Measurements from ENCODE around the gene RIN3.

RIN3 gene

DNA sequence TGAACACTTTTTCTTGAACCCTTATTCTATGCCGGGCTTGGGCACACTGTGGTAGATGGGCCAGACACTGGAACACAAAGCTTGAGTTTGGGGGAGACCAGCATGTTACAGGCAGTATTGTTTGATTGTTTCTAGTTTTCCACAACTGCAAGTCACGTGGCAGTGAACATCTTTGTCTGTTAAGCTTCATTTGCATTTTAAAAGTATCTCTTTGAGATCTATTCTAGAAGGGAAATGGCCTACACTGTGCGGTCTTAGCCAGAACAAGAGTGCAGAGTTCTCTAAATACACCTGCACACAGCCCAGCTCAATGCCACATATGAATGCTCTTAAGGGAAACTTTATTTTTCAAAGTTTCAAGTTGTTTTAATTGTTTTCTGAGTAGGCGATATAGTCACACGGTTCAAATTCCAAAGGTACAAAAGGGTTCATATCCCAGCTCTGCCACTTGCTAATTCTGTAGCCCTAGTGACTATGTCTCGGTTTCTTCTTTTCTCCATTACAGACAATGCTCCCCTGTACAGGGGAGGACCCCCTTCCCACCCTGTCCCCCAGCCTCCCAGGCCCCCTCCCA is 24.9 kb downstream of the RIN3 start:
- TF ChIP-seq, protein P1, sequence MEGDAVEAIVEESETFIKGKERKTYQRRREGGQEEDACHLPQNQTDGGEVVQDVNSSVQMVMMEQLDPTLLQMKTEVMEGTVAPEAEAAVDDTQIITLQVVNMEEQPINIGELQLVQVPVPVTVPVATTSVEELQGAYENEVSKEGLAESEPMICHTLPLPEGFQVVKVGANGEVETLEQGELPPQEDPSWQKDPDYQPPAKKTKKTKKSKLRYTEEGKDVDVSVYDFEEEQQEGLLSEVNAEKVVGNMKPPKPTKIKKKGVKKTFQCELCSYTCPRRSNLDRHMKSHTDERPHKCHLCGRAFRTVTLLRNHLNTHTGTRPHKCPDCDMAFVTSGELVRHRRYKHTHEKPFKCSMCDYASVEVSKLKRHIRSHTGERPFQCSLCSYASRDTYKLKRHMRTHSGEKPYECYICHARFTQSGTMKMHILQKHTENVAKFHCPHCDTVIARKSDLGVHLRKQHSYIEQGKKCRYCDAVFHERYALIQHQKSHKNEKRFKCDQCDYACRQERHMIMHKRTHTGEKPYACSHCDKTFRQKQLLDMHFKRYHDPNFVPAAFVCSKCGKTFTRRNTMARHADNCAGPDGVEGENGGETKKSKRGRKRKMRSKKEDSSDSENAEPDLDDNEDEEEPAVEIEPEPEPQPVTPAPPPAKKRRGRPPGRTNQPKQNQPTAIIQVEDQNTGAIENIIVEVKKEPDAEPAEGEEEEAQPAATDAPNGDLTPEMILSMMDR (IDR thresholded peaks at IDR 0.05; ENCODE audit: poor library complexity, severe bottlenecking) = no peak
- Histone ChIP-seq H3K9me3 (ENCODE audit: severe bottlenecking) (no peaks in the 10 kb centered on the region), H3K36me3 (ENCODE audit: low read depth) (no peaks in the 10 kb centered on the region), H3K4me1 (ENCODE audit: insufficient read depth, poor library complexity, severe bottlenecking) (peaks cover 6% of the 10 kb centered on the region), H3K27me3 (ENCODE audit: insufficient read depth, poor library complexity, severe bottlenecking) (no peaks in the 10 kb centered on the region), H3K27ac (ENCODE audit: poor library complexity, severe bottlenecking) (no peak overlapping the region), H3K4me3 (ENCODE audit: severe bottlenecking) (no peak overlapping the region)
- DNase-seq (ENCODE audit: low spot score) (no peak), ATAC-seq (ENCODE audit: low read depth) (no peak)

- H3K27ac ChIP-seq (ENCODE audit: poor library complexity, severe bottlenecking) = no peak overlapping the region
Measured at GRCh38 chr14:92539419-92539818, 25.8 kb downstream of the RIN3 start.

GRCh38 chr14:92539875-92540274 is 26.3 kb downstream of the RIN3 start:
- TF ChIP-seq, protein P1 (IDR thresholded peaks at IDR 0.05; ENCODE audit: poor library complexity, severe bottlenecking) = no peak
- DNase-seq (ENCODE audit: low spot score) (no peak), ATAC-seq (ENCODE audit: low read depth) (no peak)
- no peak overlapping the region for H3K4me3 ChIP-seq (ENCODE audit: severe bottlenecking)
- H3K9me3 ChIP-seq (ENCODE audit: severe bottlenecking) = no peaks in the 10 kb centered on the region
- peak overlapping the region; percentile 58 for H3K27ac ChIP-seq (ENCODE audit: poor library complexity, severe bottlenecking)
- H3K4me1 ChIP-seq (ENCODE audit: insufficient read depth, poor library complexity, severe bottlenecking) = peaks cover 6% of the 10 kb centered on the region
- H3K36me3 ChIP-seq (ENCODE audit: low read depth) = no peaks in the 10 kb centered on the region
- H3K27me3 ChIP-seq (ENCODE audit: insufficient read depth, poor library complexity, severe bottlenecking) = no peaks in the 10 kb centered on the region

More at GRCh38 chr14:92539419-92539818, 25.8 kb downstream of the RIN3 start:
- H3K9me3 ChIP-seq (ENCODE audit: severe bottlenecking) = no peaks in the 10 kb centered on the region
- TF ChIP-seq, protein P1 (IDR thresholded peaks at IDR 0.05; ENCODE audit: poor library complexity, severe bottlenecking) = no peak
- no peaks in the 10 kb centered on the region for H3K36me3 ChIP-seq (ENCODE audit: low read depth)
- DNase-seq (ENCODE audit: low spot score) = no peak
- peaks cover 6% of the 10 kb centered on the region for H3K4me1 ChIP-seq (ENCODE audit: insufficient read depth, poor library complexity, severe bottlenecking)
- H3K4me3 ChIP-seq (ENCODE audit: severe bottlenecking) = no peak overlapping the region
- no peak for ATAC-seq (ENCODE audit: low read depth)
- no peaks in the 10 kb centered on the region for H3K27me3 ChIP-seq (ENCODE audit: insufficient read depth, poor library complexity, severe bottlenecking)

GRCh38 chr14:92540472-92541048 is 27.0 kb downstream of the RIN3 start:
- Histone ChIP-seq H3K27ac (ENCODE audit: poor library complexity, severe bottlenecking) (peak overlapping the region; percentile 58), H3K4me1 (ENCODE audit: insufficient read depth, poor library complexity, severe bottlenecking) (peaks cover 6% of the 10 kb centered on the region), H3K36me3 (ENCODE audit: low read depth) (no peaks in the 10 kb centered on the region), H3K4me3 (ENCODE audit: severe bottlenecking) (no peak overlapping the region), H3K27me3 (ENCODE audit: insufficient read depth, poor library complexity, severe bottlenecking) (no peaks in the 10 kb centered on the region), H3K9me3 (ENCODE audit: severe bottlenecking) (no peaks in the 10 kb centered on the region)
- peak; percentile 98 for ATAC-seq (ENCODE audit: low read depth)
- TF ChIP-seq, protein P1 (IDR thresholded peaks at IDR 0.05; ENCODE audit: poor library complexity, severe bottlenecking) = no peak
- peak; percentile 90 for DNase-seq (ENCODE audit: low spot score)

Measured in RWPE2 (cell line).